Body of pancreas (tissue), 4 donors: ENCODE data around the gene KRTAP2-3.

Source experiments
- CTCF ChIP-seq, 7 experiments: fragments of 450-650 bp in 4 of 7; fragments of 200-600 bp in 3 of 7; sonication (generic) in 3 of 7; IDR thresholded peaks; one replicate each; pipeline ENCODE4 v1.5.1; 2016 to 2019; ENCODE audit warnings: antibody characterized with exemption in 7 of 7
- POLR2A ChIP-seq, 3 donors: fragments of 450-650 bp; IDR thresholded peaks; one replicate each; pipeline ENCODE4 v1.6.1; 2016; ENCODE audit warnings: antibody characterized with exemption in 3 of 3, mild to moderate bottlenecking in 2 of 3

DNA sequence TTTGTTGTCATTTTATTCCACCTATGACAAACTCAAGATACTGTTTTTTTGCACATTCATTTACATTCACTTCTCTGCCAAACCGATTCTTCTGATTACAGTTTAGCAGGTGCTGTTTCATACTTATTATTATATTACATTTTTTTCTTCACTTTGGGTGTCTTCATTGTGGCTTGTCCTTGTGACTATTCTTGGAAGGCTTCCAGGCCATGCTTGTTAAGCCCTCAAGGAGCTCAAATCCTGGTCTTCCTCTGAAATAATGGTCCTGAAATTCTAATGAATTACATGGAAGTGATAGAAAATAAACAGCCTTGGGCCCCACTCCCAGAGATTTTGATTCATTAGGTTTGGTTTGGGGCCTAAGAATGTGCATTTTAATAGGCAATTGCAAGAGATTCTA lies 4.4 kb upstream of the KRTAP2-3 start:
- TF ChIP-seq POLR2A (IDR thresholded peaks at IDR 0.05) (no peak), CTCF (IDR thresholded peaks at IDR 0.05) (no peak)
